Kasumi-1 (cell line): Measurements from ENCODE around the gene SMOC2.

Experiments
- DNase-seq, 2 experiments: peaks; one replicate each; lab custom pipeline; 2025; lab: John Stamatoyannopoulos, UW

SMOC2 gene, protein sequence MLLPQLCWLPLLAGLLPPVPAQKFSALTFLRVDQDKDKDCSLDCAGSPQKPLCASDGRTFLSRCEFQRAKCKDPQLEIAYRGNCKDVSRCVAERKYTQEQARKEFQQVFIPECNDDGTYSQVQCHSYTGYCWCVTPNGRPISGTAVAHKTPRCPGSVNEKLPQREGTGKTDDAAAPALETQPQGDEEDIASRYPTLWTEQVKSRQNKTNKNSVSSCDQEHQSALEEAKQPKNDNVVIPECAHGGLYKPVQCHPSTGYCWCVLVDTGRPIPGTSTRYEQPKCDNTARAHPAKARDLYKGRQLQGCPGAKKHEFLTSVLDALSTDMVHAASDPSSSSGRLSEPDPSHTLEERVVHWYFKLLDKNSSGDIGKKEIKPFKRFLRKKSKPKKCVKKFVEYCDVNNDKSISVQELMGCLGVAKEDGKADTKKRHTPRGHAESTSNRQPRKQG

DNA sequence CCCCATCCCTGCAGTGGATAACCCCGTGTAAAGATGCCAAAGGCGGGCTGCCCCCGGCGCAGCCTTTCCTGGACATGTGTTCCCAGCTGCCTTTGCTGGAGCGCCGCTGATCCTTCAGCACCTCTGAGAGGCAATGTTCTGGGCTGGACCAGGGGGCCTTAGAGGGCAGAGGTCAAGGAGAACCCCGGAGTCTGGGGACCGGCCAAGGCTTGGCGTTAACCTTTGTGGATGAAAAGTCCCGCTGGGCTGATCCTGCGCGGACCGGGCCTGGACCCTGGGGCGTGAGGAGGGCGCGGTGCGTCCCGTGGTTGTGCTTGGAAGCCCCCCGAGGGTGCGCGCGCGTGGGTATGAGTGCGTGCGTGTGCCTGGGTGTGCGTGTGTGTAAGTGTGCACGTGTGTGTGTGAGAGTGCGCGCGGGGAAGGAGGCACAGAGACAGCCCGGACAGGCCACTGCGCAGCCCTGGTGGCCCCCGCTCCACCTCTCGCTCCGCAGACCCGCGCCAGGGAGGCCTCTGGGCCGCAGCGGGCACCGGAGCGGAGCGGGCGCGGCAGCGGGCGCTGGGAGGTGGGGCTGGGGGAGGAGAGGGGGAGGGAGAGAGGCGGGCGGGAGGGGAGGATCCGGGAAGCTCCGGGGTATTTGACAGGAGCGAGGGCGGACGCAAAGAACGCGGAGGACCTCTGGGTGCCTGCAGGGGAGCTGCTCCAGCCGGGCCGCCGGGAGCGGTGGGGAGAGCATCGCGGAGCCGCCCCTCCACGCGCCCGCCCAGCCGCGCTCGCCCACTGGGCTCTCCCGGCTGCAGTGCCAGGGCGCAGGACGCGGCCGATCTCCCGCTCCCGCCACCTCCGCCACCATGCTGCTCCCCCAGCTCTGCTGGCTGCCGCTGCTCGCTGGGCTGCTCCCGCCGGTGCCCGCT, at the start of gene SMOC2:
SMOC2 (plus strand) TSS at position 665 of the 914 bp plus-strand sequence; CDS start at position 852, 187 bp downstream.
- no peak for DNase-seq

DNA sequence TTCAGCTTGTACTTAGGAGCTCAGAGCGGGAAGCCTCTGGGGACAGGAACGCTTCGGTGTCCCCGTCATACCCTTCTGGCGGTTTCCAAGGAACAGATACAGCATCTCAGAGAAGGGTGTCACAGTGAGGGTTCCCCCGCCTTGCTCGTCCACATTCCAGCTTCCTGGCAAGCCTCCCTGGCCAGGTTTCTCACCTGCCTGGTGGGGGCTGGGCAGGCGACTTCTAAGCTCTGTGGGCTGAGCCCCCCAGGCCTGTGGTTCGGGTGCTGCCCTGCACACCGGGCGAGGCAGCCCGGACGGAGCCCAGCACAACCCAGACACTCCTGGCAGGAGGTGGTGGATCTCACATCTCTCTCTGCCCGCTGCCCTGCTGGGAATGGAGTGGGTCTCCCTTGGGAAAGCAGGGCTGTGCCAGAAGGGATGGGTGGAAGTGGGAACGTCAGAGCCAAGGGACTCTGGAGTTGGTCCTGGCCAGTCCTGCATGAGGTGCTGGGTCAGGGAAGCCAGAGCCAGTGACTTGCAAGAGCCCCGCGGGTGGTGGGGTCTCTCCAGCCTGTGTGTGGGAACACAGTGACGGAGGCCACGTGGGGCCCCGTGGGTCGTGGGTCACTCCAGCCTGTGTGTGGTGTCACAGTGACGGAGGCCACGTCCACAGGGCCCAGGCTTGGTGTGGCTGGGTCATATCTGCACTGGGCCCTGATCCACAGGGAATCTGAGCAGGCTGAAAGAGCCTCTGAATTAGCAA, 47.7 kb upstream of the SMOC2 start:
- no peak for DNase-seq

DNA sequence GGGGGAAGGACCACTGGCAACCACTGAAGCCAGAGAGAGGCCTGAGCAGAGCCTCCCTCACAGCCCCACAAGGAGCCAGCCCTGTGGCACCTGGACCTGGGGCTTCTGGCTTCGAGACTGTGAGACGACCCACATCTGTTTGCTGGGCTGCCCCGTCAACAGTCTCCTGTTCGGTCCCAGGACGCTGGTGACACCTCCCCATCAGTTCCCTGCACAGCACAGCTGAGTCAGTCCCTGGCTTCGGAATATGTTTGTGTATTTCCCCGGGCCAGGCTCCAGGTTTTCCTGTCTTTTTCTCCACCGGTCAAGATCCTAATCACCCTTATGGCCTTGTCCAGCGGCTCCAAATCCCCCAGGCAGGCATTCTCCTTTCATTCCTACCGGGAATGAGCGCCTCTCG, 46.4 kb upstream of the SMOC2 start:
- DNase-seq: no peak

DNA sequence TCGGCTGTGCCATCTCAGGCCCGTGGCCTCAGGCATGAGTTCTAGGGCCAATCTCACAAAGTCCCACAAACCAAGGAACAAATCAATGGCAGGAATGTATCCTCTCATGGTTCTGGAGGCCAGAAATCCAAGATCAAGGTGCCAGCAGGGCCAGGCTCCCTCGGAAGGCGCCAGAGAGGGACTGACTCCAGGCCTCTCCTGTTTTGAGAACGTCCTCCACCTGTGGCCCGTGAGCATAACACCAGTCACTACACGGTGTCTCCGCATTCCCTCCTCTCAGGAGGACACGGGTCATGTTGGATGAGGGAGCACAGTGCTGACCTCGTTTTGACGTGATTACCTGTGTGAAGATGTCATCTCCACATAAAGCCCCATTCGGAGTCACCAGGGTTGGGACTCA, 45.0 kb upstream of the SMOC2 start:
- DNase-seq: no peak

DNA sequence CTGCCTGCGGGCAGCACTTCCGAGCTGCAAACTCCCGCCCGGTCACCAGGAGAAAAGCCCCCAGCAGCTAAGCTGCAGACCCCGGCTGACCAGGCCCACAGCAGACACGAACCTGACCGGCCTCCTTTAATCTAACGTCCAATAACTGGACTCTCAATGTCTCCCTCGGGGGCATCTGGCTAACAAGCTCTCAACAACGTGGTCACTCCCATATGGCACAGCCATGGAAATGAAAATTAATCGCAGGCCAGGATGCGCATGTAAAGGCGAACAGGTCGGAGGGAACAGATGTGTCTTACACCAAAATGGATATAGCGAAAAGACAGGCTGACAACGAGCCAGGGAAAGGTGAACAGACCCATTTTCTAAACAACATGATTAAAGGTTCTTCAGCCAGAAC, 44.4 kb upstream of the SMOC2 start:
- DNase-seq: no peak

DNA sequence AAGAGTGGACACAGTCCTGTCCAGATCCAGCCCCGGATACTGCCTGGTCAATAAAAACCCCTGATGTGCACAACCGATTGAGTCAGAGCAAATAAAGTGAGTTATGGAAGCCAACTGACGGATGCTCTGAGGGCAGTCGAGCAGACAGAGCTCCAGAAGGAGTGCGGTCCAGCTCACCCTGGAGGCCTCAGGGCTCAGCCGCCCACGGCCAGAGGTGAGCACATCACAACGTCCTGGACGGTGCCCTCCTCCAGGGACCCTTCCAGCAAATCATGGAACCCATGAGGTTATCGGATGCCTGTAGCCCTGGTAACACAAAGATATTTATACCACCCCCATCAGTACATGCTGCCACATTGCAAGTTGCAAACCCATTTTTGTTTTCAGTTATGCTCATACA, 44.0 kb upstream of the SMOC2 start:
- no peak for DNase-seq

DNA sequence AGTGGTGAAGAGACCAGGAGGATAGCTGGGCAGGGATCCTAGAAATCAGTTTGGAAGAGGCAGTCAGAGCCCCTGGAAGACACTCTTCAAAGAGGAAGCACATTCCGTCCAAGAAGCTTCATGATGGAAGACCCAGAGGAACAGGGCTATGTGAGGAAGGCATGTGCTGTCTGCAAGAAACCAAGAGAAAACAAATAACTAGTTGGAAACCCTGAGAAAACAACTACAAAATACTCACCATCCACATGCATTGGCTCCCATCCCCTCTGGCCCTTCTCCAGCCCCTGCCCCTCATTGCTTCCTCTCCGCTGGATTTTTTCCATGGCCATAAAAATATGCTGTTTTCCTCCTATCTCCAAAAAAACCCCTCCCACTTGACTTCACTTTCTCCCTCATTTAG, 40.9 kb upstream of the SMOC2 start:
- DNase-seq: no peak

DNA sequence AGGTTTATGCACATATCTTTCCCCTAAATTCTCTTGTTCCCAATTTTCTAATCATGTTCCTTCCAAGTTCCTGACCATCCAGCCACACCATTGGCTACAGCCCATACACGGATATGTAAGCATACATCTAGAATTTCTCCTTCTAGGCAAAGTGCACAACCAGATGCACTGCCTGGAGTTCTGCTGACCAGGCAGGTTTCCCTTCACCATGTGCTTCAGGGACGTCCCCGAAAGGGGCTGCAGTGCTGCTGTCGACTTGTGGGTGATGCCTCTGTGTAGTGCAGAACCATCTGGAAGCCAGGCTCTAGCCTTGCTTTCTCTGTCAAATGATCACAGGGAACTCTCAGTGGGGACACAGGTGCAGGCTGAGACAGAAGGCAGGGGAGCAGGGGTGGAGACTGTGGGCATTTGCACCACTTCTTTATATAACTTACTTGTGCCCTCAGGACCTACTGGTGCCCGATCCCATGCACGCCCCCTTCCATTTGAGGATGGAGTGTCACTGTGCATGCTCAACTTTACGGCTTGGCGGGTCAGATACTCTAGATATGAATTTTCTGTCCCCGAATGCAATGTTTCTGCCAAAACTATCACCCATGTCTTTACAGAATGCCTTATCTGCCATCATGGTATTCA, 37.5 kb upstream of the SMOC2 start:
- DNase-seq: no peak

DNA sequence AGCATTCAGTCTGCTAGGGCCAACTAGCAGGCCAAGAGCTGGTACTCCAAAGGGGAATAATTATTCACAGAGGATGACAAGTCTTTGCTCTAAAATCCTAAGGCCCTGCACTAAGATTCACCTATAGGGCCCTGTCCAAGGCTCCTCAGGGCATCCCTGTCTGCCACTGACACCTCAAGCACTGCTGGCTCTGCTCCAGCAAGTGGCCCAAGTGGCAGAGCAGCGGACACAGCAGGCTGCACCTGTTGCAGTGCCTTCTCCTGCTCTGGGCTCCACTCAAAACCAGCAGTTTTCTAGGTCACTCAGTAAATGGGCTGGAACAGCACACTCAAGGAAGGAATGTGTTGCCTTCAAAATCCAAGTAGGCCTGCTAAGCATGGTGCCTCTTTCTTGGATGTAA, 36.4 kb upstream of the SMOC2 start:
- no peak for DNase-seq

DNA sequence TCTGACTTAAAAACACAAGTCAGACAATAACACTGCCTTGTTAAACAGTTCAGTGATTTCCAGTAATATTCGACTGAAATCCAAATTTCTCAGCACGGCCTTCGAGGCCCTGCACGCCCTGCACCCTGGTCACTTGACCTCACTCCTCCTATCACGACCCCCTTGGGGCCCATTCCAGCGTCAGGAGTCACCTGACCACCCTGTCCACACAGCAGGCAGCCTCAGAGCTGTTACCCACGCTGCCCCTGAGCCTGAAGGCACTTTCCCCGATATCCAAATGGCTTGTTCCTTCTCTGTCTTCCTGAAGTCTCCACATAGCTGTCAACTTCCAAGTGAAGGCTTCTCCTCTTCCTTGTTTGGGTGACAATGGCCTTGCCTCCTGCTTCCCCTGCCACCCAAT, 33.1 kb upstream of the SMOC2 start:
- DNase-seq: no peak

DNA sequence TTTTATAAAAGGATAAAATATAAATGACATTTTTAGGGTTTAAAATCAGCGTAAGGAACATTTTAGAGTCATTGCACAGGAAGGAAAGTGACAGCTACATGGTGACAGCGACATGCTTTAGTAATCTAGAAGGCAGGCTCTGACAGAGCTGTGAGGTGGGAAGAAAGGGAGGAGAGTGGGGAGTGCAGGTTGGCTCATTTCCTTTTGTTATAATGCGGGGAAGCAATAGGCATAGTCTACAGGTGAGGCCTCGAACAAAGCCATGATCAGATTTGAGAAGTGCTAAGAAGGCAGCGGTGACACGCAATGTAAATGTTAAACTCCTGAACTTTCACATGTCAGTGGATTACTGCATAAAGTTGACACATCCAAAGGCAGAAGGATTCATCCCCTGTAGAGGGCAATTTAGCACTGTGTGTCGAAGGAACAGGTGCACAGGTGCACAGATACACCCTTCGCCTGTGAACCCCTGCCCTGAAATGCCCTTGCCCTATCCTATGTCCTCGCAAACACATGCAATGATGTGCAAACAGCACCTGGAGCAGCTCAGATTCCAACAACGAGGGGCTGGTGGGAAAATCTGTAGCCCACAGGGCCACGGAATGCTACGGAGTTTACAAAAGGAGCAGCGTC, 32.4 kb upstream of the SMOC2 start:
- no peak for DNase-seq

DNA sequence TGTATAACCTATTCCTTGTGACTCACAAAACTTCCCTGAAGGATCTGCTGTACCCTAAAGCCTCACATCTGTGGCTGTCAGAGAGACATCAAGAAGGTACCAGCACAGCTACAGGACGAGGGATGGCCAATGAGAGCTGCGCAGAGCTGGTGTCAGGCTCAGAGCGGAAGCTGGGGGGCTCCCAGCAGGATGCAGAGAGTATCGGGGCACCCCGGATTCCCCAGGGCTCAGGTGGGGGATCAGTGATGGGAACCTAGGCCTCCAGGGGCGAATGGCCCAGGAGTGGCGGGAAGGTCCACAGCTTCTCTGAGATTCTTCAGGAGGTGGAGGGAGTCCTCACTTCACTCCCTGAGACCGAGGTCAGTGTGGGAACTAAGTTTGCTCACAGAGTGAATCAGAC, 30.9 kb upstream of the SMOC2 start:
- DNase-seq: no peak

DNA sequence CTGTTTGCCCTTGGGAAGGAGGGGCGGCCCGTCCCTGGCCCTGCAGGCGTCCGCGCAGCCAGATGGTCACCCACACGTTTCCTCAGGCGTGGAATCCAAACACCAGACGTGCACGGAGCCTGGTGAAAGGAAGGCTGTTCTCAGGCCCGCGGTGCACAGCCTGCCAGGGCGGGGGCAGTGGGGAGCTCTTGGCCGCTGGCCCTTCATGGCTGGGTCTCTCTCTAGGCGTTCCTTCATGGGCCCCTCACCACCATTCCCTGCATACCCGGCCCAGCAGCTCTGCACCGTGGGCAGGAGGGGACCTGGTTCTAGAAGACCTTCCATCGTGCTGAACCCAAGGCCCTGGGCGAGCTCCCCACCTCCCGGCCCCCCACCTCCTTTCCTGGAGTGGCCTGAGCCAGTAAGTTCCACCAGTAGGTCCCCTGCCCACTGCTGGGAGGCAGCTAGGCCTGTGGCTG, 30.4 kb upstream of the SMOC2 start:
- DNase-seq: no peak

DNA sequence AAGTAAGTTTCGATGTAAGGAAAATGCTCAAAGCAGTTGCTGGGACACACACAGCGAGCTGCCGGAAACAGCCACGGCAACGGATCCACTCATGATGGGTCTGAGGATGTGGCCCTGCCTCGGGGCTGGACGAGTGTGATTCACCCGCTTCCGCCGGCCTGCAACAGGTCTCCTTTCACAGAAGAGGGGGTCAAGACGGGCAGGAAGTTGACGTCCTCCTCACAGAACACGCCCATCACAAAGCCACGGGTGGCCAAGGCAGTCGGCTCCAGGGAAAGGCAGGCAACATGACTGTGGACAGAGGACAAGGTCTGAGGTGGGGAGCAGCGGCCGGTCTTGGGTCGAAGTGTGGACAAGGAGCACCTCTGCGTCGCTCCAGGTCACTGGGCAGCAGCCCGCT, 29.9 kb upstream of the SMOC2 start:
- DNase-seq: no peak

DNA sequence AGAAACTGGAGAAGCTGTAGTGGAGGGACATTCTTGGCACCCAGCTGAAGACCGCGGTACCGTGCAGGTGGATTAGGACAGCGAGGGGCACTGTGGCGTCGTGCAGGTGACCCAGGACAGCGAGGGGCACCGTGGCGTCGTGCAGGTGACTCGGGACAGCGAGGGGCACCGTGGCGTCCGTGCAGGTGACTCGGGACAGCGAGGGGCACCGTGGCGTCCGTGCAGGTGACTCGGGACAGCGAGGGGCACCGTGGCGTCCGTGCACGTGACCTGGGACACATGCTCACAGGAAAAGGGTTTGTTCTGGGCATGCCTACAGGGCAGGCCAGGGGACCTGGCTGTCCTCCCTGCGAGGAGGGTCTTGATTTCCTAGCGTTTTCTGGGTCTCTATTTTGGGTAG, 29.2 kb upstream of the SMOC2 start:
- no peak for DNase-seq

DNA sequence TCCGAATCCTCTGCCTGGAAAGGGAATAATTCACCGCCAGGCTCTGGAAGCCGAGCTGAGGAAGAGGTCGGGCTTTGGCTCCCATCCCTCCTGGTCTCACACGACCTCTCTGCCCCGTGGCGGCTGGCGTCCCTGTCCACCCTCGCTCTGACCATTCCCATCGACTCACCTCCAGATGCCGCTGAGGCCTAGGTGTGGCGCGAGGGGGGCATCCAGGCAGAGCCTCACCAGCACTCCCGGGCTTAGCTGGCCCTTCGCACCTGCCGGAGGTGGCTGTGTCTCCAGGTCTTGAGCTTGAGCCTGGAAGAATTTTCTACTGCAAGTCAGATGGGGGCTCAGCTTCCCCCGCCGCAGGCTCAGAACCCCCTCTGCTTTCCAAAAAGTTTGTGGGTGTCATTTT, 28.5 kb upstream of the SMOC2 start:
- no peak for DNase-seq

DNA sequence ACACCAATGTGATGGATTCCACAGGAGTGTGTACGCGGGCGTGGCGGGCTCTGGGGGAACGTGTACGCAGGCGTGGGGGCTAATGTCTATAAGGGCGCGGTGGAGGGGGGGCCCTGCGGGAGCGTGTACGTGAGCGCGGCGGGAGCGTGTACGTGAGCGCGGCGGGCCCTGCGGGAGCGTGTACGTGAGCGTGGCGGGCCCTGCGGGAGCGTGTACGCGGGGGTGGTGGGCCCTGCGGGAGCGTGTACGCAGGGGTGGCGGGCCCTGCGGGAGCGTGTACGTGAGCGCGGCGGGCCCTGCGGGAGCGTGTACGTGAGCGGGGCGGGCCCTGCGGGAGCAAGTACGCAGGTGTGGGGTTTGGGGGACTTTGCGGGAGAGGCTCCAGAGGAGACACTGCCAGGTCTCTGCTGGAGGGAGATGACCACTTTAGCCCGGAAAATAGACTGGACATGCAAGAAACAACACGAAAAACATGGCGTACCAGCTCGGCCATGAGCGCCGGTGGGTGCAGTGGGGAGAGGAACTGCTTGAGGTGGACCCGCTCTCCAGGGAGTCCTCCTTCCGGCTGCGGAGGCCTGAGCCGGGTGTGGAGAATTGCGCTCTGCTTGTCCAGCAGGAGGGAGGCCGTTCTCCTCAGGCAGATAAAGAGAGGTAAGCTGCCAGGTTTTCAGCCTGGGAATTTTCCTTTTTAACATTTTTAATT, 27.8 kb upstream of the SMOC2 start:
- no peak for DNase-seq

DNA sequence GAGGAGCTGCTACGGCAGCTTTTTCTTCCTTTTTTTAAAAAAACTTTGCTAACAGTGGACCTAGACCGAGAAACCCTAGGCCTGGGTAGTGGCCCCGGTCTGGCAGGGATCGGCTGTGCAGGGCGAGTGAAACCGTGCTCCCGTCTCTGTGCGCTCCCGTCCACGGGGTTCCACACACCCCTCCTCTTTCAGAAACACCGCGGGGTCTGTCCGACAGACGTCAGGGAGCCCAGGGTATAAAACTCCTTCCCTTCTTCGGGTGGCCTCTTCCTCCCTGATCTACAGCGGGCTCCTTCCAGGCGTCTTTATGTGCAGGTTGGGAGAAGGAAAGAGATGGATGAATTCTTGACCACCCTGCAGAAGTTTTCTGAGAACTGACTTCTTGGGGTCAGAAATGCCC, 27.1 kb upstream of the SMOC2 start:
- DNase-seq: no peak

DNA sequence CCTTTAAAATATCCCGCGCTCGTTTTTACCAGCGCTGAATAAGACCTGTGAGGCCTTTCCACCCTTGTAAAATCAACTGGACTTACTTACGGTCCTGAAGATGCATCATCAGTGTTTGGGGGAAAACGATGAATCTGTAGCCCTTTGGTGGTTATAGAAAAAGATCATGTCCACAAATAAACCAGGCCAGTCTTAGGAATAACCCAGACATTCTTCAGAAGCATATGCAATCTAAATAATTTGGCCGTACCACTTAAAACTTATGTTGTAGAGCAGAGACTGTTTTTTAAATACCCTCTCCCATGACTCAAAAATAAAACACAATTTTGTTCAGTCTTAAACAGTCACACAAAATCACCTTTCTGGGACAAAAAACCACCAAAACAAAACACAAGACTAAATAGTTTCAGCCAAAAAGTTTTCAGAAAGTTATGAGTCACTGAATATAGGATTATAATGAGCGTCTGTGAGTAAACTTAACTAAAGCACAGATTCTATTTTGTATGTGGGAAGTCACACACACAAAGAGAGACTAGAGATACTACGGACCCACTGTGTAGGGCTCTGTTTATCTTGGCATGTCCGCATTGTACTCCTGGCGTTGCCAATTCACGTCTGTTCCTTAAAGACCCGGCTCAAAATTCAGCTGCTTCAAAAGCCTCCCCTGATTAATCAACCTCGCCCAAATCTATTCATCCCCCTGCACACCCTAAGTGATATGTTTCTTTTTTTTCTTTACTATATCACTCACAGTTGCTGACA, 26.5 kb upstream of the SMOC2 start:
- DNase-seq: no peak
